Osteoblast (primary cell): ENCODE data around the gene PHYH. TPM values are rescaled to one million over a fixed set of nuclear protein-coding genes. Genes with fewer than 3 reads are reported as not detected.

Experiments
- DNase-seq: peaks from one replicate; pipeline ENCODE4 v3.0.0; 2011; ENCODE audit warnings: low spot score, mixed read lengths; ENCODE audit not compliant: insufficient read length; ENCODE audit errors: missing footprints
- H2AFZ ChIP-seq: 2 replicates; pipeline ENCODE4 v1.6.0; 2011; ENCODE audit warnings: mild to moderate bottlenecking, low read length
- H3K27ac ChIP-seq: 2 replicates; pipeline ENCODE4 v1.5.1; 2011; ENCODE audit warnings: mild to moderate bottlenecking, low read depth, low read length, moderate library complexity
- H3K27me3 ChIP-seq: 2 replicates; pipeline ENCODE4 v1.6.0; 2012; ENCODE audit warnings: mild to moderate bottlenecking, control low read depth, inconsistent platforms, low read length, moderate library complexity; ENCODE audit not compliant: insufficient read depth
- H3K36me3 ChIP-seq: 2 replicates; pipeline ENCODE4 v1.5.1; 2011; ENCODE audit warnings: mild to moderate bottlenecking, low read length, control low read depth, moderate library complexity; ENCODE audit not compliant: insufficient read depth
- H3K4me1 ChIP-seq: 2 replicates; pipeline ENCODE4 v1.5.1; 2011; ENCODE audit warnings: mild to moderate bottlenecking, low read length, control low read depth, moderate library complexity; ENCODE audit not compliant: insufficient read depth
- H3K4me2 ChIP-seq: 2 replicates; pipeline ENCODE4 v1.6.0; 2011; ENCODE audit warnings: mild to moderate bottlenecking, low read length; ENCODE audit not compliant: insufficient read depth
- H3K4me3 ChIP-seq: fragments of 200-600 bp; sonication (generic); 3 replicates; pipeline ENCODE4 v1.5.1; 2012; ENCODE audit warnings: mild to moderate bottlenecking, low read length, inconsistent platforms; ENCODE audit not compliant: insufficient read depth
- H3K79me2 ChIP-seq: 2 replicates; pipeline ENCODE4 v1.6.0; 2012; ENCODE audit warnings: mild to moderate bottlenecking, low read length, control low read depth, inconsistent platforms; ENCODE audit not compliant: insufficient read depth
- H3K9me3 ChIP-seq: 2 replicates; pipeline ENCODE4 v1.5.1; 2011; ENCODE audit warnings: low read depth, low read length, control low read depth
- H4K20me1 ChIP-seq: 2 replicates; pipeline ENCODE4 v1.6.0; 2012; ENCODE audit warnings: mild to moderate bottlenecking, low read length, control low read depth; ENCODE audit not compliant: insufficient read depth
- total RNA-seq: library from RNA; depleted of rRNA; stranded (reverse); fragments of >200 nt; gene quantifications from 2 replicates; pipeline ENCODE4 v1.2.3, GENCODE V29; 2012
- TF ChIP-seq, protein P1 (sequence below): IDR thresholded peaks from 2 replicates; pipeline ENCODE4 v1.5.1; 2011; ENCODE audit warnings: mild to moderate bottlenecking, low read depth, low read length, moderate library complexity; ENCODE audit errors: extremely low read depth

The PHYH gene
- total RNA-seq, 1 donor = 28.6 TPM

DNA sequence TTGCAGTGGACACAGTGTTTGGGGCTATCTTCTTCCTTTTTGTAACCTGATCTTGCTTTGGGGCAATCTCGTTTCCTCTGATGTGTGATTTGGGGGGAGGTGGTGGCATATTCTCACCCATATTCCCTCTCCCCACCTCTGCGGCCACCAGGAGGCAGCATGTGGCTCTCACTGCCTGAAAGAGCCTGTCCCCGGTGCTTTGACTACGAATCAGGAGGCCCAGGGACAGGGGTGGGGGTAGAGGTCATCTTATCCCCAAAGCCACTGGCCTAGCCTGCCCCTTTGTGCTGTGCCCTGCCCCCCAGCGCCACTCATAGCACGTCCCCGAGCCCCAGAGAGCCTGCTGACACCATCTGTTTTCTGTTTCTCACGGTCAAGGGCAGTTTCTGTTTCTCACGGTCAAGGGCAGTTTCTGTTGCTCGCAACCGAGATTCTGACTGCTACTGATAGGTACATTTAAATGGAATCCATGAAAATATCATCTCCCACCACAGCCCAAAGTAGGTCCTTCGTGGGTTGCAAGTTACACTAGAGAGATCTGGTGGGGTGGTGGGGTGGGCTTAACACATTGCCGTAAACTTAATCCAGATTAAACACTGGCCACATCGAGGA lies 28.2 kb downstream of the PHYH start:
- Histone ChIP-seq H4K20me1 (no peaks in the 10 kb centered on the region), H3K9me3 (no peaks in the 10 kb centered on the region), H3K4me3 (peak overlapping the region; percentile 54), H3K4me2 (peak overlapping the region; percentile 81), H3K36me3 (no peaks in the 10 kb centered on the region), H3K4me1 (peaks cover 14% of the 10 kb centered on the region), H3K27me3 (no peaks in the 10 kb centered on the region), H3K79me2 (no peaks in the 10 kb centered on the region), H2AFZ (peak overlapping the region; percentile 45), H3K27ac (no peak overlapping the region)
- DNase-seq = peak; percentile 66
- TF ChIP-seq, protein P1, sequence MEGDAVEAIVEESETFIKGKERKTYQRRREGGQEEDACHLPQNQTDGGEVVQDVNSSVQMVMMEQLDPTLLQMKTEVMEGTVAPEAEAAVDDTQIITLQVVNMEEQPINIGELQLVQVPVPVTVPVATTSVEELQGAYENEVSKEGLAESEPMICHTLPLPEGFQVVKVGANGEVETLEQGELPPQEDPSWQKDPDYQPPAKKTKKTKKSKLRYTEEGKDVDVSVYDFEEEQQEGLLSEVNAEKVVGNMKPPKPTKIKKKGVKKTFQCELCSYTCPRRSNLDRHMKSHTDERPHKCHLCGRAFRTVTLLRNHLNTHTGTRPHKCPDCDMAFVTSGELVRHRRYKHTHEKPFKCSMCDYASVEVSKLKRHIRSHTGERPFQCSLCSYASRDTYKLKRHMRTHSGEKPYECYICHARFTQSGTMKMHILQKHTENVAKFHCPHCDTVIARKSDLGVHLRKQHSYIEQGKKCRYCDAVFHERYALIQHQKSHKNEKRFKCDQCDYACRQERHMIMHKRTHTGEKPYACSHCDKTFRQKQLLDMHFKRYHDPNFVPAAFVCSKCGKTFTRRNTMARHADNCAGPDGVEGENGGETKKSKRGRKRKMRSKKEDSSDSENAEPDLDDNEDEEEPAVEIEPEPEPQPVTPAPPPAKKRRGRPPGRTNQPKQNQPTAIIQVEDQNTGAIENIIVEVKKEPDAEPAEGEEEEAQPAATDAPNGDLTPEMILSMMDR = peak; percentile 57

DNA sequence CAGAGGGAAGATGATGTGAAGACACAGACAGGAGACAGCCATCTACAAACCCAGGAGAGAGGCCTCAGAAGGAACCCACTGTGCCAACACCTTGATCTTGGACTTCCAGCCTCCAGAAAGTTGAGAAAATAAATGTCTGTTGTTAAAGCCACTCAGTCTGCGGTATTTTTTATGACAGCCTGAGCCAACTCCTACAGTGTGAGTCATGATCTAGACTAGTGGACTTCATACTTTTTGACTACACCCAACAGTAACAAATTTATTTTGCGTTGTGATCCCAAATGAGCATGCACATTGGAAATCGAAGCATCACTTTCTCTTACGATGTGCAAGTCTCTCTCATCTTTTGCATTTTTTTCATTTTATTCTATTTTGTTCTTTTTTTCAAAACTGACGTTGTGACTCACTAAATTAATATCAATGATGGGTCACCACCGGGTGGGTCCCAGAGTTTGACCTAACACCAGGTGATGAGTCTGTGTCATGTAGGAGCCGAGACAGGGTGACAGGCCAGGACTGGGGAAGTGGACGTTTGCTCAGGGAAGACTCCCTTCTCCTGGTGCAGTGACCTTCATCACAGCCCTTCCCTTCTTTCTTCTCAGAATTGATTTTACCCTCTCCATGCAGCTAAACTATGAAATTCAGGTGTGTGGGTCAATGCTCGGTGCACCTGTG lies 28.9 kb downstream of the PHYH start:
- no peak overlapping the region for H2AFZ ChIP-seq
- no peak overlapping the region for H3K27ac ChIP-seq

DNA sequence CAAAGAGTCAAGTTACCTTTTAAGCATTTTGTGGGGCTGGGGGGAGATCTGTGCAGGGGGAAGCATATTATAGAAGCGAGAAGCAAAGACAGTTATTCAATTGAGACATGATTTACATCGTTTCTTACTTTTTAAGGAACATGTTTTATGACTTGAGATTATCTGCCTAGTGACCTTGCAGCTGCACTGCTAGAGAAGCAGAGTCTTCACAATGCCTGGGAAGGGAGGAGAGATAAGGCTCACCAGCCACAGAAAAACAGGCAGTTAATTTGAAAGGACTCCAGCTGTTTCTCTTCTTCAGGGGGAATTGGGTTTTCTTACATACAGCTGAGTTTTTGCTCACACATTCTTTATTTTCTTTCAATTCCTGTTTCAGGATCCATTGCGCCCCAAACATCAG lies 31.0 kb downstream of the PHYH start:
- Histone ChIP-seq H2AFZ (no peak overlapping the region), H3K4me1 (peaks cover 14% of the 10 kb centered on the region), H4K20me1 (no peaks in the 10 kb centered on the region), H3K27me3 (peaks cover 11% of the 10 kb centered on the region), H3K9me3 (no peaks in the 10 kb centered on the region), H3K4me2 (no peak overlapping the region), H3K36me3 (no peaks in the 10 kb centered on the region), H3K4me3 (no peak overlapping the region), H3K27ac (no peak overlapping the region), H3K79me2 (no peaks in the 10 kb centered on the region)
- DNase-seq = no peak
- TF ChIP-seq, protein P1 = no peak

More for the DNA sequence above, 28.9 kb downstream of the PHYH start:
- H3K4me2 ChIP-seq = peak overlapping the region; percentile 81
- H3K9me3 ChIP-seq = no peaks in the 10 kb centered on the region
- TF ChIP-seq, protein P1 = no peak
- no peak overlapping the region for H3K4me3 ChIP-seq
- no peaks in the 10 kb centered on the region for H3K27me3 ChIP-seq
- no peaks in the 10 kb centered on the region for H3K79me2 ChIP-seq
- peak; percentile 90 for DNase-seq
- H3K36me3 ChIP-seq = no peaks in the 10 kb centered on the region
- peaks cover 14% of the 10 kb centered on the region for H3K4me1 ChIP-seq
- no peaks in the 10 kb centered on the region for H4K20me1 ChIP-seq

DNA sequence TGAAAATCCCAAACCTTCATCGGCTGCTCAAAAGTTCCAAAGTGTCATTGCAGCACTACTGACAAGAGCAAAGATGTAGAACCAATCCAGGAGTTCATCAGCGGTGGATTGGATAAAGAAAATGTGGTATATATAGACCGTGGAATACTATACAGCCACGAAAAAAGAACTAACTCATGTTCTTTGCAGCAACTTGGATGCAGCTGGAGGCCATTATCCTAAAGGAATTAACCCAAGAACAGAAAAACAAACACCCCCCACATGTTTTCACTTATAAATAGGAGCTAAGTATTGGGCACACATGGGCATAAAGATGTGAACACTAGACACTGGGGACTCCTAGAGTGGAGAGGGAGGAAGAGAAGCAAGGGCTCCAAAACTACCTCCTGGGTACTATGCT lies 31.6 kb downstream of the PHYH start:
- no peak for DNase-seq
- TF ChIP-seq, protein P1 = no peak
- H3K36me3 ChIP-seq = no peaks in the 10 kb centered on the region
- H3K4me2 ChIP-seq = no peak overlapping the region
- H3K4me3 ChIP-seq = no peak overlapping the region
- peaks cover 14% of the 10 kb centered on the region for H3K27me3 ChIP-seq
- H3K27ac ChIP-seq = no peak overlapping the region
- no peaks in the 10 kb centered on the region for H3K79me2 ChIP-seq
- H3K9me3 ChIP-seq = no peaks in the 10 kb centered on the region
- peaks cover 14% of the 10 kb centered on the region for H3K4me1 ChIP-seq
- no peak overlapping the region for H2AFZ ChIP-seq
- no peaks in the 10 kb centered on the region for H4K20me1 ChIP-seq
